Hematopoietic multipotent progenitor cell treated with erythropoietin and hydrocortisone succinate and interleukin-3 and kit ligand, for 15 days (in vitro differentiated cells): ENCODE data around the gene PP2D1.
"Not testable (repeated sequence)": the region's sequence is repeated elsewhere in the genome, so short reads cannot be mapped to it uniquely, and the experiment has no call there.

Experiments used
- DNase-seq: peaks from one replicate; pipeline ENCODE4 v3.0.0-alpha.2; 2015; ENCODE audit warnings: low spot score

Gene PP2D1

GRCh38 chr3:20012164-20012563 lies at the start of gene PP2D1:
PP2D1 (minus strand) TSS chr3:20012264; CDS start chr3:20012072, 192 bp downstream.
- no peak for DNase-seq

GRCh38 chr3:20060974-20061685 lies 49.1 kb upstream of the PP2D1 start:
- peak; percentile 50 for DNase-seq

- DNase-seq: peak; percentile 64
Measured at GRCh38 chr3:20059929-20060328, 47.9 kb upstream of the PP2D1 start.

DNA sequence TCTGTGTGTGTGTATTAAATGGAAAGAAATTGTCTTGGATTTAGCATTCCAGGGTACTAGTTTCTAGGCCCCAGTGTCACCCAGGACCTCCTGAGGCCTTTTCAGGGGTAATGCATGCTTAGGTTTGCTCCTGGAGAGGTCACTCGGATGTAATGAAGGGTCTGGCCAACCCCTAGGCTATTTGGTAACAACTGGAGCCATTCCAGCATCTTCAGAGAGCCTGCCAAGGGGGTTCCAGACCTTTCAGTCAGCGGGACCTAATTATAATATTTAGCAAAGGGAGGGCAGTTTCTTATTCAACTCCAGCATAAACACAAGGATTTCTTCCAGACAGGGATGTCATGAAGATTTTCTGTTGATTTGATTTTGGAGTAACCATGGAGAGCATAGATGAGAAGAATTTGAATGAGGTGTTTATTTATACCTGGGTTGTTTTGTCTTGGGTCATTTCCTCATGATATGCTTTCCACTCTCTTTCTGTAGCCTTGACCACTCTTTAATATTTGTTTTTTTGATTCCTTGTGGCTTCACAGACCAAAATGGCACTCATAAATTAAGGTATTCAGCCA lies 45.6 kb upstream of the PP2D1 start:
- no peak for DNase-seq

DNA sequence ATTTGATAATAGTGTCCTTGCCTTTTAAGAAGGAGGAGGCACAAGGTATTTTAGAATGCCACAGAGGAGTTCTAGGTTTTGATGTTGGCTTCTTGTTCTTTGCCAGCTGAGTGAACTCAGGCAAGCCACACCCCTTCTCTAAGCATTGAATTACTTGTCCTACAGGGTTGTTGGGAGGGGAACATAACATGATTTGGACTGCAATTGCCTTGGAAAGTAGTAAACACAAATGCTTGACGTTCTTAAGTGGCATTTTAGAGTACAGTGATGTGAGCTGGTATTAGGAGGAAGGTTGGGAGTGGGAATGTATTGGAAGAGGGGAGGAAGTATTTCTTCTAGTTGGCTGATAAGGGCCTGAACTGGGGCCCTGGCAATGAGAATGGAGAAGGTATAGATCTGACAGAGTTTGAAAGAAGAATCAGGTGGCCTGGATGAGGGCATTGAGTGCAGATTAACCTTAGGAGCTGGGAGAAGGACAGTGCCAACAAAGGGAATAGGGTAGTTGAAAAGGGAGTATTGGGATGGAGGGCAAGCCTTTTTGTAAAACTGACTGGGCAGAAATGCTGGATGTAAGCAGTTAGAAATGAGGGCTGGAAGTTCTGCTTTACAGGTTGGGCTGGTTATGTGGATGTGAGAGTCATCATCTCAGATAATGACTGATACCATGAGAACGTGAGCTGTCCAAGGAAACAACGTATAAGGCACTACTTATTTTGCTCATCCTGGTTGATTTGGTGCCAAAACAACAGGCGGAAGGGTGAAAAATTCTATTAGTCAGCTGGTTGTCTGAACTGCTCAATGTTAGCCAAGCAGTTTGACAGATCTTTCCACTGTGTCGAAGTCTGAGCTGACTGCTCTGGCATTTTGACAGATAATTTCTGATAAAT lies 44.9 kb upstream of the PP2D1 start:
- peak; percentile 67 for DNase-seq

- DNase-seq: no peak
Measured at GRCh38 chr3:20055842-20056241, 43.8 kb upstream of the PP2D1 start.

DNA sequence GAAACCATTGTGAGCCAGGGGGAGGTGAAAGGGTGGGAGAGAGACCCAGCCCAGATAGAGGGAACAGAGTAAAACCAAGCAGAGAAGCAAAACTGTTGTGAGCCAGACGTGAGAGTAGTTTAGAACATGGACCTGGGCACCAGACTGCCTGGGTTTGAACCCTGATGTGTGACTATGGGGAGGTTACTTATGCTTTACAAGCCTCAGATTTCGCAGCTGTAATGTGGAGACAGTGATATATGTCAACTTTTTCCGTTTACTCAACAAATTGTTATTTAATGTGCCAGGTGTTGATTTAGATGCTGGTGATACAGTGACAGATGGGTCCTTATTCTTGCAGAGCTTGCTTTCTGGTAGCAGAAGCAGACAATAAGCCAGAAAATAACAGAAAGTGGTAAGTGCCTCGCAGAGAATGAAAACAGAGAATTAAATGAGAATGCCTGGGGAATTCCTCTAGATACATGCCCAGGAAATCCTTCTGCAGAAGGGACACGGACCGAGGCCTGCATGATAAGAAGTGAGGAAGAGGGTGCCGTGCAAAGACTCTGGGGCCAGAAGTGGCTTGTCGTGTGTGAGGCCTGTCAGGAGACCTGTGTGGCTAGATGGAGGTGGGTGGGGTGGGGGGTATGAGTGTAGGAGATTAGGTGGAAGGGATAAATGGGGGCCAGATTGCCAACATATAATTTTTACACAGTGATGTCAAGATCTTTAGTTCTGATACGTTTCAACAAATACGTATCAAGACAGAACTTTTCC lies 43.1 kb upstream of the PP2D1 start:
- DNase-seq: no peak

DNA sequence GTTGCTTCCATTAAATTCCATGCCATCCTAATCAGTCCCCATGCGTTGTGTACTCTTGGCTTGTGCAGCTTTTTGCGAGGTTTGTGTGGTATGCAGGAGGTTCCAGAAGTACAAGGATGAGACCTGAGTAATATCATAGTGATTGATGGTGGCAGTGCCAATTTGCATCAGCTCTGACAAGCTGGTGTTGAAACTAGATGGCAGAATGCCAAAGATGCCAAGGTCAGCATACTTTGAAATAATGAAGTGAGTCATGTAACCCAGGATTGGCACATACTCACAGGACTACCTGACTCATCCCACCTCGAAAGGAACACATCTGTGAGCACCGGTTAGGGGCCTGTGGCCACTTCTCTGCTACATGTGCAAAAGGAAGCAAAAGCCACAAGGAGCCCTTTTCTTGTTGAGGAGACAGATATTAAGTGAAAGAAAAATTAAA lies 42.5 kb upstream of the PP2D1 start:
- DNase-seq: peak; percentile 91

DNA sequence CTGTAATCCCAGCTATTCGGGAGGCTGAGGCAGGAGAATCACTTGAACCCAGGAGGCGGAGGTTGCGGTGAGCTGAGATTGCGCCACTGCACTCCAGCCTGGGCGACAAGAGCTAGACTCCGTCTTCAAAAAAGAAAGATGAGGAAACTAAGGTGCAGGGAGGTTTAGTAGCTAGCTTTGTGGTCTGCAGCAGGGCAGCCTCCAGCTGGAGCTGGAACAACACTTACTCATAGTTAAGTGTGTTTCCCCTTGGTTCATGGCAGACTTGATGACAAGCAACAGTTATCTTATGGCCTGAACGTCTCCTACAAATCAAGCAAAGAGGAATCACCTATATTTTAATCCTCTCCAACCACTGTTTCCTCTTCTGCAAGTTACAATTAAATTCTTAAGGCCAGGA lies 40.8 kb upstream of the PP2D1 start:
- no peak for DNase-seq

GRCh38 chr3:20051123-20051806 lies 39.2 kb upstream of the PP2D1 start:
- no peak for DNase-seq

GRCh38 chr3:20047976-20048883 lies 36.2 kb upstream of the PP2D1 start:
- no peak for DNase-seq

- DNase-seq: no peak
Measured at GRCh38 chr3:20047341-20047779, 35.3 kb upstream of the PP2D1 start.

DNA sequence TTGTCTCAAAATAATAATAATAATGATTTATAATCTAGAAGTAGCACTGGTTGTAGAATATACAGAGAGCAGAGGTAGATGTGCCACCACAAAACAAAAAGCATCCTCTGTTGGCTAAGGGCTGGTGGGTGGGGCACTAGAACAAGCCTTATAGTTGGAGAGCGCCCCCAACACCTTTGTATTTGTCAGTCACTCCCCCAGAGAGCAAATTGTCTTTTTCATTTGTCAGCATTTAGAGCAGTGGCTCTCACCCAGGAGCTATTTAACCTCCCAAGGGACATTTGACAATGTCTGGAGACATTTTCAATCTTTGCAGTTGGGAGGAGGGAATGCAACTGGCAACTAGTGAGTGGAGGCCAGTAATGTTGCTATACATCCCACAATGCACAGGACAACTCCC lies 34.5 kb upstream of the PP2D1 start:
- DNase-seq: no peak

DNA sequence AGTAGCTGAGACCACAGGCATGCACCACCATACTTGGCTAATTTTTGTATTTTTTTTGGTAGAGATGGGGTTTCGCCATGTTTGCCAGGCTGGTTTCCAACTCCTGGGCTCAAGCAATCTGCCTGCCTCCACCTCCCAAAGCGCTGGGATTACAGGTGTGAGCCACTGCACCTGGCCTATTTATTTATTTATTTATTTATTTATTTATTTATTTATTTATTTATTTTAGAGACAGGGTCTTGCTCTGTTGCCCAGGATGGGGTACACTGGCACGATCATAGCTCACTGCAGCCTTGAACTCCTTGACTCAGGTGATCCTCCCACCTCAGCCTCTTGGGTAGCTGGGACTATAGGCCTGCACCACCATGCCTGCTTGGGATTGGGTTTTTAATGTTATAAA lies 33.1 kb upstream of the PP2D1 start:
- not testable (repeated sequence) for DNase-seq

GRCh38 chr3:20043825-20044224 lies 31.8 kb upstream of the PP2D1 start:
- DNase-seq: no peak

DNA sequence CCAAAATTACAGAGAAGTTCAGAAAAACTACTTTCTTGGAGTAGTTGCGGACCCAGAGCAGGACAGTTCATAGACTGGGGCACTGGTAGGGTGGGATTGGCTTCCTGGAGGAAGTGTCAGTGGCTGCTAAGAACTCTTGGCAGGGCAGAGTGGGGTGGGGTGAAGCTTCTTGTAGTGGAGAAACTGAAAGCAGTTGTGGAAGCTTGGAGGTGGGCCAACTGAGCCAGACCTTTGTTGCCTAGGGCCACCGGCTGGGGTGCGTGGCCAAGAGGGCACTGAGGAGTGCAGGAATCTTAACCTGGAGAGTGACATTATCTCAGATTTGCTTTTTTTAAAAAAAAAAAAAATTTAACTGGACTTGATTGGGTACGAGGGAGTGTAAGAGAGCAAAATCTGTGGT lies 31.3 kb upstream of the PP2D1 start:
- peak; percentile 82 for DNase-seq

- DNase-seq: no peak
Measured at GRCh38 chr3:20042331-20042730, 30.3 kb upstream of the PP2D1 start.

- peak; percentile 87 for DNase-seq
Measured at GRCh38 chr3:20041197-20041780, 29.2 kb upstream of the PP2D1 start.

- DNase-seq: peak; percentile 79
Measured at GRCh38 chr3:20040548-20041196, 28.6 kb upstream of the PP2D1 start.
